MM.1S (cell line): ENCODE results near the gene KCNJ6.

Source experiments
- CTCF ChIP-seq: fragments of 300-600 bp; sonication (generic); IDR thresholded peaks from 2 replicates; pipeline ENCODE4 v1.5.1; 2016; ENCODE audit warnings: antibody characterized with exemption, low read length, mixed read lengths
- EZH2phosphoT487 ChIP-seq: fragments of 300-600 bp; sonication (generic); IDR thresholded peaks from 2 replicates; pipeline ENCODE4 v1.6.1; 2018; ENCODE audit warnings: antibody characterized with exemption, low read length

GRCh38 chr21:37886726-37887299, 29.4 kb downstream of the KCNJ6 start:
- no peak for TF ChIP-seq CTCF
- no peak for TF ChIP-seq EZH2phosphoT487
